Omental fat pad (tissue), 4 donors: ENCODE data around the gene DSTN. TPM values are rescaled to one million over a fixed set of nuclear protein-coding genes. Genes with fewer than 3 reads are reported as not detected.

Experiments
- ATAC-seq: fragments of 150-250 bp; one replicate; pipeline ENCODE4 v1.9.1; 2016; ENCODE audit warnings: mild to moderate bottlenecking, moderate library complexity; ENCODE audit not compliant: low FRiP score
- DNase-seq: peaks from one replicate; pipeline ENCODE4 v3.0.0-alpha.2; 2019; ENCODE audit warnings: low spot score
- CTCF ChIP-seq, 3 donors: fragments of 450-650 bp; IDR thresholded peaks; one replicate each; pipeline ENCODE4 v1.5.1; 2016 to 2017; ENCODE audit warnings: antibody characterized with exemption in 3 of 3, mild to moderate bottlenecking in 3 of 3, moderate library complexity in 2 of 3
- total RNA-seq, 4 donors: library from RNA; depleted of rRNA; stranded (reverse); fragments of >200 nt; gene quantifications; one replicate each; pipeline ENCODE4 v1.1.0, GENCODE V29; 2016

The DSTN gene
- total RNA-seq, 4 donors from 2014 or later = 147 to 228 (median 170) TPM

GRCh38 chr20:17631576-17632319, 61.9 kb downstream of the DSTN start:
- TF ChIP-seq CTCF (IDR thresholded peaks at IDR 0.05) = no peak
- DNase-seq (no peak), ATAC-seq (no peak)

GRCh38 chr20:17633221-17633849, 63.5 kb downstream of the DSTN start:
- TF ChIP-seq CTCF (IDR thresholded peaks at IDR 0.05) = no peak
- DNase-seq (no peak), ATAC-seq (no peak)

DNA sequence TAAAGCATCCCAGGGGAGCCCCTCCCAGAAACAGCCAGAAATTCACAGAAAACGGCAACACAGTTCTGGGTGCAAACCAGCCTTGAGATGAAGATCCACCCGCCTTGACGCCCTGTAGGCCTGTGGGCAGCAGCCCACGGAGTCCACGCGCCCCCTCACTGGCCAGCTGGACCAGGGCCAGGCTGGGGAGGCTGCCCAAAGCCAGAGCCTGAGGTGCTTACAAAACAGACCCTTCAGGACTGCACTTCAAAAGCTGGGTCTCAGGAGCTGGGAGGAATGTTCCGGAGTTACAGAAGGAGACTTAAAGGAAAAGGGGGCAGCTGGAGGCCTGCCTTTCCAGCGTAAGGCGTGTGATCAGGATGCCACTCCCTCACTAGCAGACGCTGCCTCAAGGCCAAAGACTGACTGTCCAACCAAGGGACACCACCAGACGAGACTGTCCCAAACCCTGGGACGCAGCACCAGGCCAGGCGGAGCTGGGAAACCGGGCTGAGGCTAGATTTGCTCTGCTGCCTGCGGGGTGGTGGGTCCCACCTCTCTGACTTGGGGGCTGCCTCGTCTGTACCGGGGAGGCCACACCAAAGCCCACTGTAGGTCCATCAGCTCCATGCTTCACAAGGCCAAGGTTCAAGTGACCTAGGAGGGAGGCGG, 64.1 kb downstream of the DSTN start:
- no peak for TF ChIP-seq CTCF (IDR thresholded peaks at IDR 0.05)
- no peak for ATAC-seq
- no peak for DNase-seq

- no peak for TF ChIP-seq CTCF (IDR thresholded peaks at IDR 0.05)
- DNase-seq (no peak), ATAC-seq (peak; percentile 38)
Observed at GRCh38 chr20:17634661-17635331, 64.9 kb downstream of the DSTN start.

- TF ChIP-seq CTCF (IDR thresholded peaks at IDR 0.05) = no peak
- ATAC-seq = peak; percentile 43
- no peak for DNase-seq
Observed at GRCh38 chr20:17635332-17636244, 65.7 kb downstream of the DSTN start.
